Urothelium cell line (cell line): ENCODE data around the gene MUSTN1.

Experiments
- DNase-seq: peaks from one replicate; pipeline ENCODE4 v3.0.0; 2011; ENCODE audit warnings: low spot score, mixed read lengths
- FAIRE-seq: peaks from 2 replicates; lab custom pipeline; 2011; peaks lifted over from hg19 to GRCh38; lab: Jason Lieb, UNC

The MUSTN1 gene

GRCh38 chr3:52854013-52854412 lies 19.2 kb upstream of the MUSTN1 start:
- FAIRE-seq (no peak), DNase-seq (no peak)

- DNase-seq (no peak), FAIRE-seq (no peak)
Observed at GRCh38 chr3:52852419-52852818, 17.6 kb upstream of the MUSTN1 start.

GRCh38 chr3:52851348-52851747 lies 16.5 kb upstream of the MUSTN1 start:
- DNase-seq = peak; percentile 48
- no peak for FAIRE-seq

- no peak for DNase-seq
Observed at GRCh38 chr3:52849656-52850055, 14.8 kb upstream of the MUSTN1 start.

GRCh38 chr3:52848617-52849016 lies 13.8 kb upstream of the MUSTN1 start:
- DNase-seq (no peak), FAIRE-seq (no peak)

More at GRCh38 chr3:52849656-52850055, 14.8 kb upstream of the MUSTN1 start:
- no peak for FAIRE-seq

GRCh38 chr3:52847726-52848125 lies 12.9 kb upstream of the MUSTN1 start:
- FAIRE-seq (no peak), DNase-seq (no peak)

- no peak for DNase-seq
- FAIRE-seq = no peak
Observed at GRCh38 chr3:52847241-52847640, 12.4 kb upstream of the MUSTN1 start.

- no peak for FAIRE-seq
- DNase-seq = no peak
Observed at GRCh38 chr3:52846432-52846965, 11.7 kb upstream of the MUSTN1 start.

GRCh38 chr3:52845691-52846431 lies 11.0 kb upstream of the MUSTN1 start:
- DNase-seq (no peak), FAIRE-seq (no peak)

GRCh38 chr3:52845157-52845556 lies 10.3 kb upstream of the MUSTN1 start:
- no peak for DNase-seq
- FAIRE-seq = no peak

- FAIRE-seq (no peak), DNase-seq (no peak)
Observed at GRCh38 chr3:52844290-52844975, 9.6 kb upstream of the MUSTN1 start.

GRCh38 chr3:52843881-52844280 lies 9.1 kb upstream of the MUSTN1 start:
- DNase-seq (no peak), FAIRE-seq (no peak)

- FAIRE-seq (no peak), DNase-seq (no peak)
Observed at GRCh38 chr3:52843108-52843865, 8.5 kb upstream of the MUSTN1 start.

- DNase-seq (no peak), FAIRE-seq (no peak)
Observed at GRCh38 chr3:52842424-52842823, 7.6 kb upstream of the MUSTN1 start.

GRCh38 chr3:52841981-52842340 lies 7.1 kb upstream of the MUSTN1 start:
- no peak for FAIRE-seq
- no peak for DNase-seq

GRCh38 chr3:52841211-52841980 lies 6.6 kb upstream of the MUSTN1 start:
- DNase-seq = no peak
- no peak for FAIRE-seq

GRCh38 chr3:52839892-52840545 lies 5.2 kb upstream of the MUSTN1 start:
- FAIRE-seq (no peak), DNase-seq (no peak)

- DNase-seq (no peak), FAIRE-seq (no peak)
Observed at GRCh38 chr3:52839268-52839575, 4.4 kb upstream of the MUSTN1 start.

- FAIRE-seq = no peak
- no peak for DNase-seq
Observed at GRCh38 chr3:52838561-52839267, 3.9 kb upstream of the MUSTN1 start.

GRCh38 chr3:52836986-52837385 lies 2.2 kb upstream of the MUSTN1 start:
- FAIRE-seq (no peak), DNase-seq (no peak)
